Fibroblast of mammary gland (primary cell): Measurements from ENCODE around the gene TRPM2.

ENCODE experiments used
- DNase-seq: peaks from one replicate; pipeline ENCODE4 v3.0.0-alpha.2; 2010; ENCODE audit warnings: low read depth
- H3K4me3 ChIP-seq: 2 replicates; pipeline ENCODE4 v1.5.1; 2011; ENCODE audit warnings: low read depth, mild to moderate bottlenecking, low read length, moderate library complexity; ENCODE audit not compliant: control insufficient read depth
- TF ChIP-seq, protein P1 (sequence below): conservative IDR thresholded peaks from 2 replicates; pipeline ENCODE4 v1.5.1; 2011; ENCODE audit warnings: low read depth, low read length, inconsistent platforms; ENCODE audit not compliant: control insufficient read depth, insufficient read depth

Gene TRPM2

DNA sequence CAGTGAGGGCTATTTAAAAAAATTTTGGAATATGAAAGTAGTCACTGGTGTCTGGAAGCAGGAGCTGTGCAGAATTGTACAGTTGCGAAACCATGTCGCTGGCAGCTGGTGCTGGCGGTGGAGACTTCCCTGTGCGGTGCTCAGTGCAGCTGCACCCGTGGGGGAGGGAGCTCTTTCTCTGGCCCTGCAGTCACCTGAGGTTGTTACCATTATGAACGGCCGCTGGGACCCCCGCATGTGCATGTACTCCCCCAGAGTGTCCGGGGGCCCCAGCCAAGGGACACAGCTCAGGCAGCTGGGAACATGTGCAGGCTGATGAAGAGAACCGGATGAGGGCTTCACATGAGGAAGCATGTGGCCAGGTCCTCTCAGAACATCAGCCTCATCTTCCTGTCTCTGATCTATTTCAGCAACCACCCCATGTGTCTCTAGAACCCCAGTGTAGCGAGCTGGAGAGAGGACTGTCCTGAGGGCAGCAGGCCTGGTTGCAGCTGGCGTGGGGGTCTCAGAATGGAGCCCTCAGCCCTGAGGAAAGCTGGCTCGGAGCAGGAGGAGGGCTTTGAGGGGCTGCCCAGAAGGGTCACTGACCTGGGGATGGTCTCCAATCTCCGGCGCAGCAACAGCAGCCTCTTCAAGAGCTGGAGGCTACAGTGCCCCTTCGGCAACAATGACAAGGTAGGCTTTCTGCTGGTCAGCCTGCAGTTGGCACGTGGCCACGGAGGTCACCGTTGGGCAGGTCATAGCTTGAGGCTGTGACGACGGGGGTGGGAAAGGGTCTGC is at the start of gene TRPM2:
Gene TRPM2, plus strand, starts transcription at position 431 of the 780 bp plus-strand sequence. Its CDS starts 80 bp downstream, at position 511.
- DNase-seq = peak; percentile 30
- TF ChIP-seq, protein P1, sequence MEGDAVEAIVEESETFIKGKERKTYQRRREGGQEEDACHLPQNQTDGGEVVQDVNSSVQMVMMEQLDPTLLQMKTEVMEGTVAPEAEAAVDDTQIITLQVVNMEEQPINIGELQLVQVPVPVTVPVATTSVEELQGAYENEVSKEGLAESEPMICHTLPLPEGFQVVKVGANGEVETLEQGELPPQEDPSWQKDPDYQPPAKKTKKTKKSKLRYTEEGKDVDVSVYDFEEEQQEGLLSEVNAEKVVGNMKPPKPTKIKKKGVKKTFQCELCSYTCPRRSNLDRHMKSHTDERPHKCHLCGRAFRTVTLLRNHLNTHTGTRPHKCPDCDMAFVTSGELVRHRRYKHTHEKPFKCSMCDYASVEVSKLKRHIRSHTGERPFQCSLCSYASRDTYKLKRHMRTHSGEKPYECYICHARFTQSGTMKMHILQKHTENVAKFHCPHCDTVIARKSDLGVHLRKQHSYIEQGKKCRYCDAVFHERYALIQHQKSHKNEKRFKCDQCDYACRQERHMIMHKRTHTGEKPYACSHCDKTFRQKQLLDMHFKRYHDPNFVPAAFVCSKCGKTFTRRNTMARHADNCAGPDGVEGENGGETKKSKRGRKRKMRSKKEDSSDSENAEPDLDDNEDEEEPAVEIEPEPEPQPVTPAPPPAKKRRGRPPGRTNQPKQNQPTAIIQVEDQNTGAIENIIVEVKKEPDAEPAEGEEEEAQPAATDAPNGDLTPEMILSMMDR = no peak
- no peak within 1 kb of the TSS for H3K4me3 ChIP-seq

DNA sequence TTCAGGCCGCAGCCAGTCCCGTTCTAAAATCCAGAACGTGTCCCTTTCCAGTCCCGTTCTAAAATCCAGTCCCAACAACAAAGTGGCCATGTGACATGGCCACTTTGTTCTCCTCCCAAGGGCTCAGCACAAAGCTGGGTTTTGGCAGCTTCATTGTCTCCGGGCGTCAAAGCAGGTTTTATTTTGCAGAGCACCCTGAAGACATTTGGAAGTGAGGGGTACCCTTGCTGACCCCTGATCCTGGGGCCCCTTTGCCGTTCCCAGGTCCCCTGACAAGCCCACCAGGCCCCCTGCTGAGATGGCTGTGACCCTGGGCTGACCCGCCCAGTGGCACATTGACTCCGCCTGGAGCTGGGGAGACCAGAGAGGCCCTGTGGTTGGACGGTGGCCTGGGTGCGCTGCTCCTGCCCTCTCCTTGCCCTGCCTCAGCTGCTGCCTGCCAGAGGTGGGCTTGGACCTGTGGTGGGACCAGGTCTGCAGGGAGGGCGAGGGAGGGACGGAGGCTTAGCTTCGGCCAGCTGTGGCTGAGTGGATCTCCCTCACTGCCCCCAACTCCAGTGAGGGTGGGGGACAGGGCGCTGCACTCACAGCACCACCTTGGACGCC is 49.3 kb upstream of the TRPM2 start:
- no peak for DNase-seq
- no peak overlapping the region for H3K4me3 ChIP-seq
- TF ChIP-seq, protein P1 = no peak

GRCh38 chr21:44304877-44305293 is 48.5 kb upstream of the TRPM2 start:
- peak; percentile 38 for DNase-seq
- TF ChIP-seq, protein P1 = peak; percentile 57
- H3K4me3 ChIP-seq = no peak overlapping the region

GRCh38 chr21:44305691-44306090 is 47.7 kb upstream of the TRPM2 start:
- no peak for DNase-seq
- no peak overlapping the region for H3K4me3 ChIP-seq
- TF ChIP-seq, protein P1 = no peak

DNA sequence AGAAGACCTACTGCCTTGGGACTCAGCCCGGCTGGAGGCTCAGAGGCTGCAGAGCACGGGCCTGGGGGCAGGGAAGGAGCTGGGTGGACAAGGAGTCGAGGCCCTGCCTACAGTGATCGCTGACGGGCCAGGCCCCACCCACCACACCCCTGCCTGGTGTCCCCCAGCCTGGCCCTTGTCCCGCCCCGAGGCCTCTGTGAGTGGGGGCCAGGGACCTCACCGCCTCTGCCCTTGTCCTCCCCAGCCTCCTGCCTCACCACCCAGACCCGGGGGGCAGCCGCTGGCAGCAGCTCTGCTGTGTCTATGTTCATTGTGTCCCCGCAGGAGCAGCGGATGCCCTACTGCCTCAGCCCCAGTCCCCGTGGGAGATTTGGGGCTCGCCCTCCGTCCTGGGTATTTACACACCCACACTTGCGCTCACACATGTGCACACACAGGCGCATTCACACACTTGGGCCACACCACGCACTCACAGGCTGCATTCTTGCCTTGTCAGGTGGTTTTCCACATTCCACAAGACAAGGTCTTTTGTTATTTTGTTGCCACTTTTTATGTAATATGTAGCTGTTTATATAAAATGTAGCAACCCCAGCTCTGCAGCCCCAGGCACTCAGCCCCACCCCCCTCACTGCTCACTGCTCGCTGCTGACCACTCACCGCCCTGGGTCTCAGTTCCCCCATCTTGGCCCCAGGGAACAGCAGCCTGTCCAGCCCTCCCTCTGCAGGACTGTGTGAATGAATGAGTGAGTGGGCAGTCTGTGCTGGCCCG is 46.3 kb upstream of the TRPM2 start:
- TF ChIP-seq, protein P1 = no peak
- DNase-seq = no peak
- no peak overlapping the region for H3K4me3 ChIP-seq

GRCh38 chr21:44310628-44311507 is 42.6 kb upstream of the TRPM2 start:
- H3K4me3 ChIP-seq = no peak overlapping the region
- TF ChIP-seq, protein P1 = no peak
- no peak for DNase-seq
